Neural progenitor cell (in vitro differentiated cells): Measurements from ENCODE around the gene WWOX.

Experiments used
- CTCF ChIP-seq: fragments of 200-600 bp; sonication (generic); IDR thresholded peaks from 2 replicates; pipeline ENCODE4 v1.5.1; 2017; ENCODE audit warnings: antibody characterized with exemption, mild to moderate bottlenecking
- EZH2 ChIP-seq: fragments of 200-600 bp; sonication (generic); IDR thresholded peaks from 2 replicates; pipeline ENCODE4 v1.6.1; 2017; ENCODE audit warnings: antibody characterized with exemption, mild to moderate bottlenecking, moderate library complexity
- EZH2phosphoT487 ChIP-seq: fragments of 200-600 bp; sonication (generic); IDR thresholded peaks from 2 replicates; pipeline ENCODE4 v1.6.1; 2017; ENCODE audit warnings: antibody characterized with exemption

GRCh38 chr16:78389009-78389498, 289.6 kb downstream of the WWOX start:
- TF ChIP-seq CTCF (no peak), EZH2 (no peak), EZH2phosphoT487 (no peak)
